IPS-18c (cell line): Measurements from ENCODE around the gene HES4.
A peak's percentile ranks its signal among the peaks of the same experiment; 100 is the strongest.

Source experiments
- H3K4me3 ChIP-seq: 2 replicates; pipeline ENCODE4 v1.7.0; 2013; ENCODE audit warnings: low read depth, mild to moderate bottlenecking, low read length, moderate library complexity; ENCODE audit not compliant: insufficient read depth
- H3K9me3 ChIP-seq: one replicate; pipeline ENCODE4 v1.6.1; 2013; ENCODE audit warnings: mild to moderate bottlenecking, low read length, moderate library complexity; ENCODE audit not compliant: control insufficient read depth, insufficient read depth

Gene HES4

GRCh38 chr1:966704-967300 is 33.1 kb downstream of the HES4 start:
- peaks cover 2% of the 10 kb centered on the region for H3K9me3 ChIP-seq
- H3K4me3 ChIP-seq = peak overlapping the region; percentile 59

DNA sequence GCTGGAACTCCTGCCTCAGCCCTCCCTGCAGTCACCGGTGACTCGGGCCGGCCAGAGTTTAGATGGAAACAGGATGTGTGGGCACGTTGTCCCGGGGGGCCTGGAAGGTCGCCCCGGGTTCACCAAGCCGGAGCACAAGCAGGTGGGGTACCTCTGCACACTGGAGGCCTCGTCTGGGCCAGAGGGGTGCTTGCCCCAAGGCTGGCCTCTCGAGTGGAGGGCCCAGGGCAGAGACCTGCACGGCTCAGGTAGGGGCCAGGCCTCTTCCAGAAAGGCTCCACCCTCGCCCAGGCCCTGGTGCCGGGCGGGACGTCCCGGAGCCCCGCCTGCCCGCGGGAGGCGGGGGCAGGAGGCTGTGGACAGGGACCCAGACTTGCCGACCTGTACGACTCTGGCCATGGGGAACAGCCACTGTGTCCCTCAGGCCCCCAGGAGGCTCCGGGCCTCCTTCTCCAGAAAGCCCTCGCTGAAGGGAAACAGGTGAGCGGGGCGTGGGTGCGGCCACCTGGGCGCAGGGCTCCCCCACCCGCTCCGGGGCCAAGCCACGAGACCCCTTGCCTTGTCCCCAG is 33.7 kb downstream of the HES4 start, which contains the start of gene PLEKHN1:
PLEKHN1 (plus strand) TSS at position 348 of the 569 bp plus-strand sequence; CDS start at position 398, 50 bp downstream.
- peak within 1 kb of the TSS; percentile 59 for H3K4me3 ChIP-seq

GRCh38 chr1:965526-966134 is 34.3 kb downstream of the HES4 start:
- H3K4me3 ChIP-seq = no peak overlapping the region
- peaks cover 2% of the 10 kb centered on the region for H3K9me3 ChIP-seq

More for the DNA sequence above, 33.7 kb downstream of the HES4 start, which contains the start of gene PLEKHN1:
- peaks cover 2% of the 10 kb centered on the region for H3K9me3 ChIP-seq

GRCh38 chr1:964691-965525 is 35.0 kb downstream of the HES4 start:
- H3K4me3 ChIP-seq = no peak overlapping the region
- peaks cover 2% of the 10 kb centered on the region for H3K9me3 ChIP-seq

DNA sequence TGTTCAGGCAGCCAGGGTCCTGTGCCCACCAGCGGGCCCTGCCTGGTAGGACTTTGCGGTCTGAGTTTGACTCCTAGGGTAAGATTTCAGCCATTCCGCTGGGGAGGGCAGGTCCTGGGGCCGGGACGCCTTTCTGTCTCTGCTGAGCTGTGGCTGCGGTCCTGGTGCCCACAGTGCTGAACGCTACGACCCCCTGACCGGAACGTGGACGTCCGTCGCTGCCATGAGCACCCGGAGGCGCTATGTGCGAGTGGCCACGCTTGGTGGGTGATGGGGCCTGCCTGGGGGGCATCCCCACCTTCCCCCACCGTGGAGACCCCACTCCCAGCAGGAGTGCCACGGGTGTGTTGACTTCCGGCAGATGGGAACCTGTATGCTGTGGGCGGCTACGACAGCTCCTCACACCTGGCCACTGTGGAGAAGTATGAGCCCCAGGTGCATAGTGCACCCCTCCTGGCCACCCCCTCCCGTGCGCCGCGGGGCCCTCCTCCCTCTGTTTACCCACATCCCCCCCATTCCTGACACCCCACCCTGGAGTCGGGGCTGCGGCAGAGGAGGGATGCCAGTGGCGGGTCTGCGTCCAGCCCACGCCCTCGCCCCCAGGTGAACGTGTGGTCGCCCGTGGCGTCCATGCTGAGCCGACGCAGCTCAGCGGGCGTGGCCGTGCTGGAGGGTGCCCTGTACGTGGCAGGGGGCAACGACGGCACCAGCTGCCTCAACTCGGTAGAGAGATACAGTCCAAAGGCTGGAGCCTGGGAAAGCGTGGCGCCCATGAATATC is 36.0 kb downstream of the HES4 start:
- H3K9me3 ChIP-seq = peaks cover 2% of the 10 kb centered on the region
- H3K4me3 ChIP-seq = no peak overlapping the region

DNA sequence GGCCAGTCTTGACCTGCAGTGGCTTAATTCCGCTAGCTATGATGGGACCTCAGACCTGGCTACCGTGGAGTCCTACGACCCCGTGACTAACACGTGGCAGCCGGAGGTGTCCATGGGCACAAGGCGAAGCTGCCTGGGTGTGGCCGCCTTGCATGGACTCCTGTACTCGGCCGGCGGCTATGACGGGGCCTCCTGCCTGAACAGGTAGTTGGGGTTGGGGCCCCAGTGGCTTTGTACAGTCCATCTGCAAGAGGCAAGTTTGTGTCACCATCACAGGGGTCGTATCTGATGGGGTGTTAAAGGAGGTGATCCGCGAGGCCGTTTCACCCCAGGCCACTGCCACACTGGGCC is 36.6 kb downstream of the HES4 start:
- no peak overlapping the region for H3K4me3 ChIP-seq
- peaks cover 2% of the 10 kb centered on the region for H3K9me3 ChIP-seq

GRCh38 chr1:962381-963300 is 37.3 kb downstream of the HES4 start:
- Histone ChIP-seq H3K9me3 (no peaks in the 10 kb centered on the region), H3K4me3 (no peak overlapping the region)

GRCh38 chr1:961132-961669 is 38.7 kb downstream of the HES4 start:
- Histone ChIP-seq H3K4me3 (peak overlapping the region; percentile 59), H3K9me3 (no peaks in the 10 kb centered on the region)

DNA sequence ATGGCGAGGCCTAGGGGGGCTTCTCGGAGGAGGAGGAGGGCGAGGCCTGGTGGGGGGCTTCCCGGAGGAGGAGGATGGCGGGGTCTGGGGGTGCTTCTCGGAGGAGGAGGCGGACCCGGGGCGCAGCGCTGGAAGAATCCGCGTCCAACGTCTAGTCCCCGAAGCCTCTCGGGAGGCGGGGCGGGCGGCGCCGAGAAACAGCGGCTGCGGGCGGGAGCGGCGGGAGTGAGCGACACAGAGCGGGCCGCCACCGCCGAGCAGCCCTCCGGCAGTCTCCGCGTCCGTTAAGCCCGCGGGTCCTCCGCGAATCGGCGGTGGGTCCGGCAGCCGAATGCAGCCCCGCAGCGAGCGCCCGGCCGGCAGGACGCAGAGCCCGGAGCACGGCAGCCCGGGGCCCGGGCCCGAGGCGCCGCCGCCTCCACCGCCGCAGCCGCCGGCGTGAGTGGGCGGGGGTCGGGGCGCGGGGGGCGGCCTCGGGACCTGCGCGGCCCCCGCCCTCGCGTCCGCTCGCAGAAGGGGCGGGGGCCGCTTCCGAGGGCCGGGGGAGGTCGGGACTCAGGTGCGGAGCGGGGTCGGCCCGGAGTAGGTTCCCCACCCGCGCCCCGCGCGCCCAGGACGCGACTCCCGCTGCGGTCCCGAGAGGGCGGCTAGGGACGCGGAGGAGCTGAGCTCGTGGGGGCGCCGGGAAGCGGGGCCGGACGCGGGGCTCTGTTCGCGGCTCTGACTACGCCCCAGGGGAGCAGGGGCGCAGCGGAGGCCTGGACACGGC is 39.4 kb downstream of the HES4 start, which contains the start of gene KLHL17:
KLHL17 (plus strand) TSS at position 222 of the 769 bp plus-strand sequence; CDS start at position 332, 110 bp downstream.
- Histone ChIP-seq H3K4me3 (peak within 1 kb of the TSS; percentile 59), H3K9me3 (no peaks in the 10 kb centered on the region)

GRCh38 chr1:959731-960362 is 40.0 kb downstream of the HES4 start:
- Histone ChIP-seq H3K4me3 (peak overlapping the region; percentile 59), H3K9me3 (no peaks in the 10 kb centered on the region)

DNA sequence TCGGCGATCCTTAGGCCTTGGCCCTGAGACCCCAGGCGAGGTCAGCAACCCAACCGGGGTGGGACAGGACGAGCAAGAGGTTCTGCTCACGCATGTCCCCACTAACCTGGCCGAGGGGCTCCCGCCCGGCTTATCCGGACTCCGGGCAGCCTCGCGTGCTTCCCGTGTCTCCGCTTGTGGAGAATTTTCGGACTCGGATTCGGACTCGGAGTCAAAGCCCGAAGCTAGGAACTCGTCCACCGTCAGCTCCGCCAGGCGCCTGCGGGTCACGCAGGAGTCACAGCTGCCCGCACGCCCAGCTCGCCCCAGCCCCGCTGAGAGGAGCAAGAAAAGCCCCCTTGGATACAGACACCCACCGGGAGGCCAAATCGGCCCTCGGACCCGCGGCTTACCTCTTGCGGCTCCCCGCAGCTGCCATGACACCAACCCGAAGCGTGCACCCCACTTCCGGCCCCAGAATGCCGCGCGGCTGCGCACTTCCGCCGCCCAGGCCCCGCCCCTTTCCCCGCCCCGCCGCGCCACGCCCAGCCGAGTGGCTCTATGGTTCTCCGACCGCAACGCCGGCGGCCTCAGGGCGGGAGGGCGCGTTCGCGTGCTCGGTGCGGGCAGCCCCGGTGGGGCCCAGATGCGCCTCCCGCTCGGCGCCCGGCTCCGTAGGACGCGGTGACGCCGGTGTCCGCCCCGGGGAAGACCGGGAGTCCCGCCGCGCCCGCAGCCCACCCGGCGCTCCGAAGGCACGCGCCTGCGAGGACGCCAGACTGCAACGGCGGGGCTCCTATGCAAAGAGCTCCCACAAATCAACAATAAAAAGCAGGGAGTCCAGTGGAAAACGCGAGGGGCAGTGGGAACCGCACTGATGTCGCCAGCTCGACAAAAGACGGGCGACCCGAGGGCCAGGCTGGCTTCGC is 40.8 kb downstream of the HES4 start, which contains the start of gene NOC2L:
NOC2L (minus strand) TSS at position 434 of the 908 bp plus-strand sequence; CDS start at position 418, 16 bp downstream.
- Histone ChIP-seq H3K9me3 (no peaks in the 10 kb centered on the region), H3K4me3 (peak within 1 kb of the TSS; percentile 98)

DNA sequence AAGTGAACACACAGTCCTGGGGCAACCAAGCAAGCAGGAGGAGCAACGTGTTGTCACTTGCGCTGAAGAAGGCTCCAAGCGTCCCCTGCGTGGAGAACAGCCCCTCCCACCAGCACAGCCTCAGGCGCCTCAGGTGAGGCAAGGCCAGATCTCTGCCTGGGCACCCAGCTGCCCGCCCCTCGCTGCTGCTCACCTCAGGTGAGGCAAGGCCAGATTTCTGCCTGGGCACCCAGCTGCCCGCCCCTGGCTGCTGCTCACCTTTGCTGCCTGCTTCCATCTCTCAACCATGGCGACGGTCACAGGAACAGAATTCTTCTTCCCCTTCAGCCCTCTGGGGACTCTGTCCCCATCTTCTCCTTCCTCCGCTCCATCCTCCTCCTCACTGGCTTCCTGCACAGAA is 43.3 kb downstream of the HES4 start:
- H3K9me3 ChIP-seq = no peaks in the 10 kb centered on the region
- H3K4me3 ChIP-seq = no peak overlapping the region

- Histone ChIP-seq H3K4me3 (no peak overlapping the region), H3K9me3 (no peaks in the 10 kb centered on the region)
These were observed 44.4 kb downstream of the HES4 start for GRCh38 chr1:955474-955873.

- no peaks in the 10 kb centered on the region for H3K9me3 ChIP-seq
- H3K4me3 ChIP-seq = no peak overlapping the region
These were observed 45.0 kb downstream of the HES4 start for GRCh38 chr1:954927-955326.
